ENCODE results near the gene CNOT3. TPM values are rescaled to one million over a fixed set of nuclear protein-coding genes. Genes with fewer than 3 reads are reported as not detected.

The CNOT3 gene
- total RNA-seq, 1 experiment from 2014 or later = 76.7 TPM

GRCh38 chr19:54191811-54192453 lies 54.4 kb downstream of the CNOT3 start:
- H3K27me3 ChIP-seq (ENCODE audit: insufficient read depth, low read length) = no peaks in the 10 kb centered on the region
- no peaks in the 10 kb centered on the region for H4K20me1 ChIP-seq (ENCODE audit: insufficient read depth)
- no peak for DNase-seq (ENCODE audit: low read depth, low spot score)
- H3K9me2 ChIP-seq (ENCODE audit: insufficient read depth) = no peaks in the 10 kb centered on the region
- H3K36me3 ChIP-seq (ENCODE audit: control insufficient read depth in 1 of 2, insufficient read depth in 2 of 2, low read length in 2 of 2) = peaks cover 10 to 17% of the 10 kb centered on the region in 2 experiments
- ATAC-seq = no peak
- peaks cover 44% of the 10 kb centered on the region for H3K79me2 ChIP-seq (ENCODE audit: insufficient read depth, low read length)
- H3K27ac ChIP-seq (ENCODE audit: low read depth, low read length) = peak overlapping the region; percentile 100
- peak overlapping the region; percentile 80 to 91 for H3K4me3 ChIP-seq (replicated peaks in 1 of 2; ENCODE audit: low read depth in 1 of 2, low read length in 2 of 2)
- H3K9ac ChIP-seq (ENCODE audit: low read length) = peak overlapping the region; percentile 92
- H2AFZ ChIP-seq (ENCODE audit: low read depth, low read length, poor library complexity, severe bottlenecking) = no peak overlapping the region
- ChIA-PET CTCF (interaction anchor here (1.4 kb wide), 1 partner anchor 22 kb away, joined by 5 read pairs; no protein-coding TSS in a partner anchor), POLR2A (interaction anchor here (2.7 to 7.0 kb wide), 3 partner anchors 9 to 18 kb away, joined by 9 to 126 read pairs (median 16); partner anchors contain the start of gene RPS9), RAD21 (ENCODE audit: low non-redundant PET in 1 of 2, low total read pairs in 2 of 2, uncharacterized antibody in 2 of 2, unreplicated experiment in 2 of 2) (interaction anchor here in 1 of 2 experiments (0.7 kb wide), 1 partner anchor 46 kb away, joined by 3 read pairs; no protein-coding TSS in a partner anchor)
- H3K4me1 ChIP-seq (ENCODE audit: control insufficient read depth in 1 of 2, insufficient read depth in 2 of 2, low read length in 2 of 2) = peaks cover 13 to 21% of the 10 kb centered on the region in 2 experiments
- peak overlapping the region; percentile 99 for H3K4me2 ChIP-seq (ENCODE audit: low read length)
- BruUV-seq (replicated peaks) = no TSS peak
- intact Hi-C loops (cut with micrococcal nuclease) = no loop called here
- H3K9me3 ChIP-seq (ENCODE audit: control insufficient read depth in 1 of 2, insufficient read depth in 1 of 2, low read depth in 1 of 2, low read length in 2 of 2) = no peaks in the 10 kb centered on the region
- TF ChIP-seq CBX3 (IDR thresholded peaks at IDR 0.05; ENCODE audit: low read depth) = no peak
- TF ChIP-seq SP1 (IDR thresholded peaks at IDR 0.05; ENCODE audit: low read depth) = no peak
- TF ChIP-seq FOSL1 (IDR thresholded peaks at IDR 0.05; ENCODE audit: low read depth) = no peak
- no peak for TF ChIP-seq EZH2phosphoT487 (IDR thresholded peaks at IDR 0.05; ENCODE audit: borderline replicate concordance)
- no peak for TF ChIP-seq POLR2A (IDR thresholded peaks at IDR 0.05; ENCODE audit: borderline replicate concordance, extremely low read depth, insufficient read depth, insufficient read length)
- no peak for TF ChIP-seq SRF (IDR thresholded peaks at IDR 0.05; ENCODE audit: low read depth)
- no peak for TF ChIP-seq MAX (IDR thresholded peaks at IDR 0.05)
- no peak for TF ChIP-seq YY1 (IDR thresholded peaks at IDR 0.05; ENCODE audit: extremely low read depth, insufficient replicate concordance, low read depth, low read length)
- TF ChIP-seq REST (IDR thresholded peaks at IDR 0.05; ENCODE audit: low read depth) = no peak
- no peak for TF ChIP-seq SIN3A (IDR thresholded peaks at IDR 0.05; ENCODE audit: low read depth)
- no peak for TF ChIP-seq ZBTB33 (IDR thresholded peaks at IDR 0.05; ENCODE audit: extremely low read depth, insufficient replicate concordance, low read length)
- no peak for TF ChIP-seq ZNF274 (IDR thresholded peaks at IDR 0.05; ENCODE audit: low read depth, low read length)
- no peak for TF ChIP-seq RAD21 (IDR thresholded peaks at IDR 0.05; ENCODE audit: low read depth)
- TF ChIP-seq JUND (IDR thresholded peaks at IDR 0.05) = no peak
- no peak for TF ChIP-seq ATF3 (IDR thresholded peaks at IDR 0.05)
- no peak for TF ChIP-seq EGR1 (IDR thresholded peaks at IDR 0.05; ENCODE audit: low read depth)
- TF ChIP-seq POLR2AphosphoS5 (IDR thresholded peaks at IDR 0.05; ENCODE audit: low read depth, low read length) = no peak
- TF ChIP-seq CTCF (IDR thresholded peaks at IDR 0.05 in 2 of 3, conservative IDR thresholded peaks at IDR 0.05 in 1 of 3; ENCODE audit: borderline replicate concordance in 1 of 3, insufficient read depth in 1 of 3, low read depth in 2 of 3, low read length in 2 of 3) = no peak
- TF ChIP-seq EZH2 (IDR thresholded peaks at IDR 0.05) = no peak
